GM12872 (cell line): Measurements from ENCODE around the gene THBS3.

ENCODE experiments used
- TF ChIP-seq, protein P1 (sequence below): IDR thresholded peaks from 3 replicates; pipeline ENCODE4 v1.5.1; 2011; ENCODE audit warnings: low read depth, mild to moderate bottlenecking, low read length, moderate library complexity; ENCODE audit not compliant: insufficient read depth

The THBS3 gene

DNA sequence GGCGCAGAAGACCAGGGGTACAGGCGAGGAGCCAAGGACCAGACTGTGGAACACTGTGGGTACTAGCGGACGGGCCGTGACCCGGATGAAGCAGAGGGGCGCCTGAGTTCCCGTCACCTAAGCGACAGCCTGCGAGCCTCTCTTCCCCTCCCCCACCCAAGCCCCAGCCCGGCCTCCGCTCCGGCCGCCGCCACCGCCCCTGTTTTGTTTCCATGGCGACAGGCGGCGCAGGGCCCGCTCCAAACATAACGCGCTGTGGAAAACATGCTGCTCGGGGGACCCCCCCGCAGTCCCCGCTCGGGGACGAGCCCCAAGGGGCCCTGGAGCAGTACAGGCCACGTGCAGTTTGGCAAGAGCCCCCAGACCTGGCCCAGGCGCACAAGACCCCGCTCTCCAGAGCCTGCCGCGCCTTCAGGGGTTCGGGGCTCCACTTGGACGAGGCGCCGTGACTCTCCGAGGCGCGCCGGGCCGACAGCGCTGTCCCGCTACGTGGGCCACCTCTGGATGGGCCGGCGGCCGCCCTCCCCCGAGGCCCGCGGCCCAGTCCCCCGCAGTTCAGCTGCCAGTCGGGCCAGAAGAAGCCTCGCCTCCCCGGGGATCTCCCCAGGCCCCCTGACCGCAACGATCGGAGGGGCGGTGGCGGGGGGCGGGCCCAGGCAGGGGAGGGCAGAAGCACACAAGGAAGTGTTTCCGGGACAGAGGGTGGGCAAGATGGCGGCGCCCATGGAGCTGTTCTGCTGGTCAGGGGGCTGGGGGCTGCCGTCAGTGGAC is 1.0 kb upstream of the THBS3 start, which contains the start of gene MTX1:
MTX1 (plus strand) TSS at position 155 of the 771 bp plus-strand sequence; CDS start at position 265, 110 bp downstream.
- TF ChIP-seq, protein P1, sequence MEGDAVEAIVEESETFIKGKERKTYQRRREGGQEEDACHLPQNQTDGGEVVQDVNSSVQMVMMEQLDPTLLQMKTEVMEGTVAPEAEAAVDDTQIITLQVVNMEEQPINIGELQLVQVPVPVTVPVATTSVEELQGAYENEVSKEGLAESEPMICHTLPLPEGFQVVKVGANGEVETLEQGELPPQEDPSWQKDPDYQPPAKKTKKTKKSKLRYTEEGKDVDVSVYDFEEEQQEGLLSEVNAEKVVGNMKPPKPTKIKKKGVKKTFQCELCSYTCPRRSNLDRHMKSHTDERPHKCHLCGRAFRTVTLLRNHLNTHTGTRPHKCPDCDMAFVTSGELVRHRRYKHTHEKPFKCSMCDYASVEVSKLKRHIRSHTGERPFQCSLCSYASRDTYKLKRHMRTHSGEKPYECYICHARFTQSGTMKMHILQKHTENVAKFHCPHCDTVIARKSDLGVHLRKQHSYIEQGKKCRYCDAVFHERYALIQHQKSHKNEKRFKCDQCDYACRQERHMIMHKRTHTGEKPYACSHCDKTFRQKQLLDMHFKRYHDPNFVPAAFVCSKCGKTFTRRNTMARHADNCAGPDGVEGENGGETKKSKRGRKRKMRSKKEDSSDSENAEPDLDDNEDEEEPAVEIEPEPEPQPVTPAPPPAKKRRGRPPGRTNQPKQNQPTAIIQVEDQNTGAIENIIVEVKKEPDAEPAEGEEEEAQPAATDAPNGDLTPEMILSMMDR, result no peak

DNA sequence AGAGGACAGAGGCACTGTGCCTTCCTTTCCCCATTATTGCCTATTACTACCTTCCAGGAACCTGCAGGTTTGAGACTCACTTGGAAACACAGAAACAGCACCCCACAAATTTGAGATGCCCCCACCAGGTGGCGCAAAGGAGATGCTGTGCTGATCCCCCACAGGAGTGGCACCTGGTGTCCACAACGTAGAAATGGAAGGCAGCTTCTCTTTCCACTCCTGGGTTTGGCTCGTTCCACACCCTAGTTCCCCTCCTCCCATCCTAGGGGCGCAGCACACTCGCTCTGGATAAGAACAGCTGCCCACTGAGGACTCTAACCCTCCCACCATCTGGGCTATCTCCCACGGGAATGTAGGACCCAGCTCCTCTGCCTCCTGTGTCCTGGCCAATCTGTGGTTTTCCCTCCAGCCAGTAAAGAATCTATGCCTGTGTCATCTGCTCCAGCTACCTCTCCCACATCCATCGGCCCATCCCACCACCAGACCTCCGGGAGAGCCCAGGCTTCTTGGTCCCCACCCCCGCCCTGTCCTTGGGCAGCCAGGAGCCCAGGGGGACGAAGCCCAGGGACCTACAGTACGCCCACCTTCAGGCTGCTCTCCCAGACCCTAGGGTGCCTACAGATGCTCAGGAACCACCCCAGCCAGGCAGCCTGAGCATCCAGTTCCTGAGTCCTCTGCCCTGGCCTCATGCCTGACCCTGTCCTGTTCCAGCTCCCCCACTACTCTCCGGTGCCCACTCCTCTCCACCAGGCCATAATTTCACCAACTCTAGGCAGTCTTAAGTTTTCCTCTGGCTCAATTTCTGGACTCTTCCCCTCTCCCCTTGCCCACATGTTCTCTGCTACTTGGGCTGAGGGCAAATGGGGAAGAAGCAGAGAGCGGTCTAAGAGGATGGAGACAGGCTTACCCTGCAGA is 549 bp downstream of the THBS3 start:
- TF ChIP-seq, protein P1, result peak; percentile 93

DNA sequence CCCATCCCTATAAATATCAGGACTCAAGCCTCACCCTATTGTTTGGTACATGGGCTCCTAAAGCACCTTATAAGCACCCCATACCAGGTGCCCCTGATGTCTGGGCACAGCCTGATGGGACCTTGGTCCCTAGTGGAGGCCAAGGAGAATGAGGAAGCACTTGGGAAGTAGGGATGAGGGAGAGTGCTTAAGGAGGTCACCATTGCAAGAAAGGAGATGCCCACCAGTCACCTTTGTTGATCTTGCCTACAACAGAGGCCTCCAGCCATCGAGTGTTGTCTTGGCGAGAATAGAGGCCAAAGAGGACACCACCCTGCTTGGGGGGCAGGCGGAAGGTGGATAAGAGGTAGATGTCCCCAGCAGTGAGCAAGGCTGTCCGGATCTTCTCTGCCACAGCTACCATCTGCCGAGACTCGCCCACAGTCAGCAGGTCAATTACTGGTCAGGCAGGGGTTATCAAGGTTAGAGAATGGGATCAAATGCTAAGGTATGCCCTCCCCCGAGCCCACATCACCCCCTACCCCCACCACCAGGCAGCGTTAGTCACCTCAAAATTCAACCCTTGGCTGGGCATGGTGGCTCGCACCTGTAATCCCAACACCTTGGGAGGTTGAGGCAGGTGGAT is 1.6 kb downstream of the THBS3 start:
- TF ChIP-seq, protein P1, result no peak

DNA sequence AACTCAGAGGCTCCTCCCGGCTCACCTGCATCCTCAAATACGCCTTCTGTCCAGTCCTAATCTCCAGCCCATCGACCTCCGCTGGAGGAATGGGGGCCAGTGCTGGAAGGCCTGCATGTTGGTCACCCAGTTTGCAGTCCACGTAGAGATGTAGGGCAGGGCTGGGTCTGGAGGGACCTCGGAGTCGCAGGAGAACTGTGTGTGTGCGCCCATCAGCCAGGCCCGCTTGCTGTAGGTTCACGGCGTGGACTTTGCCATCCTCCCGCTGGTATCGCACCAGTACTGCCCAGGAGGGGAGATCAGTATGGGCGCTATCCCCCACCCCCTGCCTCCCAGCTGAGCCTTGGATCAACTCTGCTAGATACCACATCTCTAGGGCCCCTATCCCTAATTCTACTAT is 2.7 kb downstream of the THBS3 start:
- TF ChIP-seq, protein P1, result no peak

DNA sequence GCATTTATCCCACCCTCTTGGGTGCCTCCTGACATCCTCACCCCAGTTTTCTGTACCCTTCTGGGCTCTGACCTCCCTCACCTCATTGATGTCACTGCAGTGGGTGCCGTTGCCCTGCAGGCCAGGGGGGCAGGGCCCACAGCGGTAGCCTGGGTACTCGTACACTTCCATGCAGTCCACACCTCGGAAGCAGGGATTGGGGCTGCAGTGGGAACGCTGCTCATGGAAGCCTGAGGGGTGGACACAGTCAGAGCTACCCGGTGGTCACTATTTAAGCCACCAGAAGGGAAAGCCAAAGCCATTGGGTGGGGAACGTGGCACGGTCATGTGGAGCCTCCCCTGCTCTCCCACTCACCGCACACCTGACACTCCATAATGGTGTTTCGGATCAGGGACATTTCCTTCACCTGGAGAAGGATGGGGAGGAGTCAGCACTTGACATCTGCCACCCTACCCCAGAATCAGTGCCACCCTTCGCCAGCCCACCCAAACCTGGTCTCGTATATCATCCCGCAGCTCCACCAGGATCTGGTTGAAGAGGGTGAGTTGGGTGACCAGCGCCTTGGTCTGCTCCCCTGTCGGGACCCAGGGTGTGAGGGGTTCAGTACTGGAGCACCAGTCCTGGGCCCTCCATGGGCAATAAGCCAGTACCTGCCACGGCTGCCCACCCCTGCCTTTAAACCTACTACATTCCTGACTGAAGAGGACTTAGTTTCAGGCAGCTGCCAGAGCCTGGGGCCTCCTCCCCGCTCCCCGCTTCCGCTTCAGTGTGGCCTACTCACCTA is 4.8 kb downstream of the THBS3 start:
- TF ChIP-seq, protein P1, result no peak

DNA sequence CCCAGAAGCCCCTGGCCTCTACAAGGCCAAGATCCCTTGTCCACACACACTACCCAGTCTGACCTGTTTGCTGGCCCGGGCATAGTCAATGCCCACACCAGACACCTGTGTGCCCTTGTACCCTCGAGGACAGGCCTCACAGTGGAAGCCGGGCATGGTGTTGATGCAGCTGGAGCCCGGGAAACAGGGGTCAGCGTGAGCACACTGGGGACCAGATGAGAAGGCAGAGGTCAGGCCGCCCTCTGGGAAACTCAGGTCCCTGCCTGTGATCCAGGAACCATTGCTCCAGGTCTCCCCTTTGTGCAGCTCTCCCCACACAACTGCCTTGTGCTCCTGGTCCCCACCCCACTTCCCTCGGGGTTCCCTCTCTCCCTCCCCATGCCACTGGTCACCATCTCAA is 5.5 kb downstream of the THBS3 start:
- TF ChIP-seq, protein P1, result no peak
